Skeletal muscle satellite cell (primary cell): ENCODE measurements around the gene EVL.

Experiments
- H3K27me3 ChIP-seq: 2 replicates; pipeline ENCODE4 v1.7.0; 2013; ENCODE audit warnings: low read length; ENCODE audit not compliant: control insufficient read depth, insufficient read depth
- H3K36me3 ChIP-seq: 2 replicates; pipeline ENCODE4 v1.7.0; 2013; ENCODE audit warnings: mild to moderate bottlenecking, control low read depth, low read length; ENCODE audit not compliant: insufficient read depth
- H3K4me1 ChIP-seq: 2 replicates; pipeline ENCODE4 v1.7.0; 2013; ENCODE audit warnings: low read length; ENCODE audit not compliant: control insufficient read depth, insufficient read depth
- H3K4me2 ChIP-seq: 2 replicates; pipeline ENCODE4 v1.7.0; 2013; ENCODE audit warnings: mild to moderate bottlenecking, low read length
- H3K4me3 ChIP-seq: 2 replicates; pipeline ENCODE4 v1.7.0; 2013; ENCODE audit warnings: low read length
- H3K9ac ChIP-seq: 2 replicates; pipeline ENCODE4 v1.7.0; 2013; ENCODE audit warnings: mild to moderate bottlenecking, low read depth, low read length, moderate library complexity
- H3K9me3 ChIP-seq: replicated peaks from 2 replicates; pipeline ENCODE4 v1.7.0; 2013; ENCODE audit warnings: mild to moderate bottlenecking, control low read depth, low read length

EVL gene

GRCh38 chr14:100158566-100159093 is 93.4 kb downstream of the EVL start:
- Histone ChIP-seq H3K9ac (no peak overlapping the region), H3K4me1 (peaks cover 5% of the 10 kb centered on the region)

GRCh38 chr14:100159094-100159864 is 94.1 kb downstream of the EVL start, which contains the start of gene DEGS2:
Gene DEGS2, minus strand, starts transcription at chr14:100159645. Its CDS starts 58 bp downstream, at chr14:100159587.
- Histone ChIP-seq H3K4me1 (peaks cover 5% of the 10 kb centered on the region), H3K36me3 (no peaks in the 10 kb centered on the region), H3K4me2 (peak within 1 kb of the TSS; percentile 67), H3K9ac (no peak within 1 kb of the TSS), H3K27me3 (peaks cover 33% of the 10 kb centered on the region), H3K9me3 (peaks cover 11% of the 10 kb centered on the region), H3K4me3 (no peak within 1 kb of the TSS)

More at GRCh38 chr14:100158566-100159093, 93.4 kb downstream of the EVL start:
- Histone ChIP-seq H3K4me2 (peak overlapping the region; percentile 67), H3K36me3 (no peaks in the 10 kb centered on the region), H3K27me3 (peaks cover 33% of the 10 kb centered on the region), H3K9me3 (peaks cover 11% of the 10 kb centered on the region), H3K4me3 (no peak overlapping the region)

- peak overlapping the region; percentile 41 for H3K4me2 ChIP-seq
- H3K36me3 ChIP-seq = no peaks in the 10 kb centered on the region
- H3K9me3 ChIP-seq = peaks cover 3% of the 10 kb centered on the region
- peaks cover 33% of the 10 kb centered on the region for H3K27me3 ChIP-seq
- H3K4me1 ChIP-seq = peaks cover 5% of the 10 kb centered on the region
- no peak overlapping the region for H3K4me3 ChIP-seq
- no peak overlapping the region for H3K9ac ChIP-seq
Measured at GRCh38 chr14:100159865-100160533, 94.8 kb downstream of the EVL start.

GRCh38 chr14:100160534-100160916 is 95.3 kb downstream of the EVL start:
- no peaks in the 10 kb centered on the region for H3K36me3 ChIP-seq
- H3K27me3 ChIP-seq = peaks cover 33% of the 10 kb centered on the region
- H3K9me3 ChIP-seq = no peaks in the 10 kb centered on the region
- H3K4me3 ChIP-seq = no peak overlapping the region
- no peak overlapping the region for H3K4me2 ChIP-seq
- peaks cover 5% of the 10 kb centered on the region for H3K4me1 ChIP-seq
- no peak overlapping the region for H3K9ac ChIP-seq

- Histone ChIP-seq H3K4me2 (no peak overlapping the region), H3K9ac (no peak overlapping the region), H3K27me3 (peaks cover 11% of the 10 kb centered on the region), H3K4me3 (no peak overlapping the region), H3K36me3 (no peaks in the 10 kb centered on the region), H3K9me3 (no peaks in the 10 kb centered on the region), H3K4me1 (peaks cover 3% of the 10 kb centered on the region)
Measured at GRCh38 chr14:100165376-100165775, 100.2 kb downstream of the EVL start.

GRCh38 chr14:100165831-100166440 is 100.7 kb downstream of the EVL start:
- Histone ChIP-seq H3K4me1 (peaks cover 3% of the 10 kb centered on the region), H3K4me2 (peak overlapping the region; percentile 63), H3K9ac (no peak overlapping the region), H3K27me3 (peaks cover 9% of the 10 kb centered on the region), H3K36me3 (no peaks in the 10 kb centered on the region), H3K4me3 (no peak overlapping the region), H3K9me3 (no peaks in the 10 kb centered on the region)

GRCh38 chr14:100168506-100168905 is 103.3 kb downstream of the EVL start:
- Histone ChIP-seq H3K36me3 (no peaks in the 10 kb centered on the region), H3K4me2 (no peak overlapping the region), H3K9me3 (no peaks in the 10 kb centered on the region), H3K27me3 (peaks cover 13% of the 10 kb centered on the region), H3K4me3 (no peak overlapping the region), H3K4me1 (peaks cover 3% of the 10 kb centered on the region), H3K9ac (no peak overlapping the region)

GRCh38 chr14:100170880-100171279 is 105.7 kb downstream of the EVL start:
- no peak overlapping the region for H3K9ac ChIP-seq
- no peaks in the 10 kb centered on the region for H3K9me3 ChIP-seq
- no peaks in the 10 kb centered on the region for H3K36me3 ChIP-seq
- H3K4me3 ChIP-seq = no peak overlapping the region
- peaks cover 21% of the 10 kb centered on the region for H3K27me3 ChIP-seq
- no peak overlapping the region for H3K4me2 ChIP-seq
- peaks cover 3% of the 10 kb centered on the region for H3K4me1 ChIP-seq

- H3K36me3 ChIP-seq = no peaks in the 10 kb centered on the region
- no peaks in the 10 kb centered on the region for H3K9me3 ChIP-seq
- H3K4me3 ChIP-seq = no peak overlapping the region
- H3K4me2 ChIP-seq = no peak overlapping the region
- peaks cover 24% of the 10 kb centered on the region for H3K27me3 ChIP-seq
- no peaks in the 10 kb centered on the region for H3K4me1 ChIP-seq
- no peak overlapping the region for H3K9ac ChIP-seq
Measured at GRCh38 chr14:100172811-100173210, 107.6 kb downstream of the EVL start.

GRCh38 chr14:100173353-100173752 is 108.1 kb downstream of the EVL start:
- Histone ChIP-seq H3K4me1 (no peaks in the 10 kb centered on the region), H3K27me3 (peaks cover 24% of the 10 kb centered on the region), H3K9me3 (no peaks in the 10 kb centered on the region), H3K9ac (no peak overlapping the region), H3K4me2 (no peak overlapping the region), H3K36me3 (no peaks in the 10 kb centered on the region), H3K4me3 (no peak overlapping the region)

GRCh38 chr14:100176811-100177327 is 111.6 kb downstream of the EVL start:
- Histone ChIP-seq H3K9me3 (no peaks in the 10 kb centered on the region), H3K4me3 (no peak overlapping the region), H3K4me1 (no peaks in the 10 kb centered on the region), H3K27me3 (peaks cover 17% of the 10 kb centered on the region), H3K36me3 (no peaks in the 10 kb centered on the region), H3K4me2 (no peak overlapping the region), H3K9ac (no peak overlapping the region)
